ENCODE results near the gene PPFIBP1.

DNA sequence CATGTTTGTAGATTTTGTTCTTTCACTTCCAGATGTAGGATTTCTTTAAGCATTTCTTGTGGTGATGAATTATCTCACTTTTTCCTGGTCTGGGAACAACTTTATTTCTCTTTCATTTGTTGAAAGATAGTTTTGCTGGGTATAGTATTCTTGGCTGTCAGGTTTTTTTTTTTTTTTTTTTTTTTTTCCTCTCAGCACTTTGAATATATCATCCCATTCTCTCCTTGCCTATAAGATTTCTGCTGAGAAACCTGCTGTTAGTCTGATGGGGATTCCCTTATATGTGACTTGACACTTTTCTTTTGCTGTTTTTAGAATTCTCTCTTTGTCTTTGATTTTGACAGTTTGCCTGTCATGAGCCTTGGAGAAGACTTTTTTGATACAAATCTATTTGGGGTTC is 47.0 kb upstream of the PPFIBP1 start:
- TF ChIP-seq POLR2A (IDR thresholded peaks at IDR 0.05; ENCODE audit: control extremely low read depth in 1 of 2, low read depth in 2 of 2, low read length in 2 of 2) (no peak), TAF1 (IDR thresholded peaks at IDR 0.05; ENCODE audit: low read depth, low read length) (no peak)

Measured in H1 (cell line).